Neural progenitor cell (in vitro differentiated cells): Measurements from ENCODE around the gene OTOP3.

Source experiments
- CTCF ChIP-seq: fragments of 200-600 bp; sonication (generic); IDR thresholded peaks from 2 replicates; pipeline ENCODE4 v1.5.1; 2017; ENCODE audit warnings: antibody characterized with exemption, mild to moderate bottlenecking
- EZH2 ChIP-seq: fragments of 200-600 bp; sonication (generic); IDR thresholded peaks from 2 replicates; pipeline ENCODE4 v1.6.1; 2017; ENCODE audit warnings: antibody characterized with exemption, mild to moderate bottlenecking, moderate library complexity

- TF ChIP-seq EZH2: no peak
- peak; percentile 33 for TF ChIP-seq CTCF
These were observed 16.0 kb upstream of the OTOP3 start for GRCh38 chr17:74919440-74920305.
